Activated T-helper 2 cell treated with anti-CD3 and anti-CD28 coated beads, Interferon-gamma antibody, Interleukin-2, Interleukin-4, amounts not matched to agents 10 μg/mL and 5 μg/mL and 100 μg/mL, durations not matched to agents 14 hours and 24 hours and 36 hours (primary cell): Measurements from ENCODE around the gene EEF1A2. TPM values are rescaled to one million over a fixed set of nuclear protein-coding genes. Genes with fewer than 3 reads are reported as not detected.
A peak's percentile ranks its signal among the peaks of the same experiment; 100 is the strongest.

Experiments
- DNase-seq: peaks from one replicate; pipeline ENCODE4 v3.0.0; 2021; ENCODE audit warnings: low spot score
- H3K27ac Mint-ChIP-seq: one replicate; pipeline ENCODE4 v1.8.0; 2021; ENCODE audit warnings: mixed read lengths
- H3K27me3 Mint-ChIP-seq: one replicate; pipeline ENCODE4 v1.8.0; 2021; ENCODE audit warnings: low read depth, mixed read lengths
- H3K36me3 Mint-ChIP-seq: one replicate; pipeline ENCODE4 v1.8.0; 2021; ENCODE audit warnings: low read depth, mixed read lengths
- H3K4me1 Mint-ChIP-seq: one replicate; pipeline ENCODE4 v1.8.0; 2021; ENCODE audit warnings: low read depth, mixed read lengths
- H3K4me3 Mint-ChIP-seq: one replicate; pipeline ENCODE4 v1.8.0; 2021; ENCODE audit warnings: low read depth, mild to moderate bottlenecking, moderate library complexity, mixed read lengths
- H3K9me3 Mint-ChIP-seq: one replicate; pipeline ENCODE4 v1.8.0; 2021; ENCODE audit warnings: mixed read lengths
- intact Hi-C: fragments of 100-400 bp; cut with micrococcal nuclease; formaldehyde crosslinking; loops from one replicate; pipeline ENCODE4 v1.15.1; 2023
- total RNA-seq: library from RNA; stranded (reverse); gene quantifications from 2 replicates; pipeline ENCODE4 v1.2.3, GENCODE V29; 2022

The EEF1A2 gene
- total RNA-seq, 1 donor from 2014 or later: 2.4 TPM

GRCh38 chr20:63447320-63447719, 51.6 kb downstream of the EEF1A2 start:
- intact Hi-C loops: no loop called here
- Mint-ChIP-seq H3K9me3 (peaks cover 13% of the 10 kb centered on the region), H3K27ac (no peak overlapping the region), H3K4me3 (no peak overlapping the region), H3K36me3 (no peaks in the 10 kb centered on the region), H3K27me3 (no peaks in the 10 kb centered on the region), H3K4me1 (peaks cover 1% of the 10 kb centered on the region)
- DNase-seq: no peak

- Mint-ChIP-seq H3K4me1 (peaks cover 10% of the 10 kb centered on the region), H3K4me3 (no peak overlapping the region), H3K27ac (no peak overlapping the region), H3K36me3 (no peaks in the 10 kb centered on the region), H3K9me3 (peaks cover 15% of the 10 kb centered on the region), H3K27me3 (no peaks in the 10 kb centered on the region)
- intact Hi-C loops: no loop called here
- DNase-seq: no peak
These were observed 52.5 kb downstream of the EEF1A2 start for GRCh38 chr20:63446216-63447024.

- H3K4me1 Mint-ChIP-seq: peaks cover 15% of the 10 kb centered on the region
- intact Hi-C loops: no loop called here
These were observed 53.7 kb downstream of the EEF1A2 start for GRCh38 chr20:63445075-63445734.

GRCh38 chr20:63444548-63444947, 54.3 kb downstream of the EEF1A2 start:
- intact Hi-C loops: no loop called here
- Mint-ChIP-seq H3K27ac (no peak overlapping the region), H3K4me1 (peaks cover 15% of the 10 kb centered on the region), H3K36me3 (no peaks in the 10 kb centered on the region), H3K27me3 (no peaks in the 10 kb centered on the region), H3K9me3 (peaks cover 15% of the 10 kb centered on the region), H3K4me3 (no peak overlapping the region)
- DNase-seq: no peak

More at GRCh38 chr20:63445075-63445734, 53.7 kb downstream of the EEF1A2 start:
- H3K36me3 Mint-ChIP-seq: no peaks in the 10 kb centered on the region
- no peak for DNase-seq
- H3K9me3 Mint-ChIP-seq: peaks cover 15% of the 10 kb centered on the region
- no peak overlapping the region for H3K27ac Mint-ChIP-seq
- H3K27me3 Mint-ChIP-seq: no peaks in the 10 kb centered on the region
- no peak overlapping the region for H3K4me3 Mint-ChIP-seq

GRCh38 chr20:63443606-63444395, 55.1 kb downstream of the EEF1A2 start:
- intact Hi-C loops: no loop called here
- H3K4me3 Mint-ChIP-seq: no peak overlapping the region
- no peaks in the 10 kb centered on the region for H3K27me3 Mint-ChIP-seq
- peaks cover 15% of the 10 kb centered on the region for H3K9me3 Mint-ChIP-seq
- peaks cover 15% of the 10 kb centered on the region for H3K4me1 Mint-ChIP-seq
- no peaks in the 10 kb centered on the region for H3K36me3 Mint-ChIP-seq
- no peak for DNase-seq
- H3K27ac Mint-ChIP-seq: no peak overlapping the region

- peaks cover 4% of the 10 kb centered on the region for H3K27me3 Mint-ChIP-seq
- no peaks in the 10 kb centered on the region for H3K36me3 Mint-ChIP-seq
- no peak overlapping the region for H3K4me3 Mint-ChIP-seq
- DNase-seq: peak; percentile 55
- intact Hi-C loops: no loop called here
- peak overlapping the region; percentile 33 for H3K27ac Mint-ChIP-seq
- peaks cover 15% of the 10 kb centered on the region for H3K9me3 Mint-ChIP-seq
- peaks cover 15% of the 10 kb centered on the region for H3K4me1 Mint-ChIP-seq
These were observed 56.8 kb downstream of the EEF1A2 start for GRCh38 chr20:63442100-63442493.

- peaks cover 15% of the 10 kb centered on the region for H3K4me1 Mint-ChIP-seq
- H3K4me3 Mint-ChIP-seq: no peak overlapping the region
- no peaks in the 10 kb centered on the region for H3K36me3 Mint-ChIP-seq
- intact Hi-C loops: no loop called here
- H3K27ac Mint-ChIP-seq: peak overlapping the region; percentile 20
- peak; percentile 17 for DNase-seq
- peaks cover 15% of the 10 kb centered on the region for H3K9me3 Mint-ChIP-seq
- H3K27me3 Mint-ChIP-seq: peaks cover 6% of the 10 kb centered on the region
These were observed 57.5 kb downstream of the EEF1A2 start for GRCh38 chr20:63441136-63442099.

GRCh38 chr20:63440366-63440955, 58.4 kb downstream of the EEF1A2 start:
- H3K27ac Mint-ChIP-seq: no peak overlapping the region
- H3K4me3 Mint-ChIP-seq: no peak overlapping the region
- peaks cover 15% of the 10 kb centered on the region for H3K4me1 Mint-ChIP-seq
- intact Hi-C loops: no loop called here
- H3K27me3 Mint-ChIP-seq: peaks cover 6% of the 10 kb centered on the region
- no peak for DNase-seq
- no peaks in the 10 kb centered on the region for H3K36me3 Mint-ChIP-seq
- H3K9me3 Mint-ChIP-seq: peaks cover 15% of the 10 kb centered on the region

- H3K9me3 Mint-ChIP-seq: peaks cover 15% of the 10 kb centered on the region
- no peaks in the 10 kb centered on the region for H3K36me3 Mint-ChIP-seq
- intact Hi-C loops: no loop called here
These were observed 59.0 kb downstream of the EEF1A2 start for GRCh38 chr20:63439866-63440265.

GRCh38 chr20:63438121-63438520, 60.8 kb downstream of the EEF1A2 start:
- H3K4me3 Mint-ChIP-seq: no peak overlapping the region
- DNase-seq: no peak
- peaks cover 20% of the 10 kb centered on the region for H3K4me1 Mint-ChIP-seq
- intact Hi-C loops: no loop called here
- H3K27me3 Mint-ChIP-seq: peaks cover 8% of the 10 kb centered on the region
- peaks cover 10% of the 10 kb centered on the region for H3K9me3 Mint-ChIP-seq
- no peaks in the 10 kb centered on the region for H3K36me3 Mint-ChIP-seq
- no peak overlapping the region for H3K27ac Mint-ChIP-seq

More at GRCh38 chr20:63439866-63440265, 59.0 kb downstream of the EEF1A2 start:
- no peak for DNase-seq
- H3K4me3 Mint-ChIP-seq: no peak overlapping the region
- H3K27me3 Mint-ChIP-seq: peaks cover 6% of the 10 kb centered on the region
- no peak overlapping the region for H3K27ac Mint-ChIP-seq
- H3K4me1 Mint-ChIP-seq: peaks cover 16% of the 10 kb centered on the region
